ENCODE measurements around the gene SIGLEC11. TPM values are rescaled to one million over a fixed set of nuclear protein-coding genes. Genes with fewer than 3 reads are reported as not detected.

The SIGLEC11 gene
- total RNA-seq, 1 donor from 2014 or later = 0.27 TPM

DNA sequence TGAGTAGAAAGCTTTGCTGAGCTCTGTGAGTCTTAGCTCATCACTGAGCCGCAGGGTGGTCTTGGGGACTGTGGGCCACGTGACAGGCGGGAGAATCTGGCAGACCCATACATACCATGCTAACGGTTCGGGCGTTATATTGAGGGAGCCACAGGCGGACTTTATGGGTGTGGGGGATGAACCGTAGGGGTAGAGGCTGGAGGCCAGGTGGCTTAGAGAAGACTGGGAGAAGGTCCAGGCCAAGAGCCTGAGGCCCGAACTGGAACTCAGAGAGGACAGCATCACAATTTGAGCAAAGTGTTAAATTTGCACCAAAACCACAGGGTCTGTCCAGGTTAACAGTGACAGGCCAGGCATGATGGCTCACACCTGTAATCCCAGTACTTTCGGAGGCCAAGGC, 47.3 kb downstream of the SIGLEC11 start:
- Mint-ChIP-seq H3K4me1 (ENCODE audit: unreplicated experiment) (peaks cover 35% of the 10 kb centered on the region), H3K36me3 (peaks cover 39% of the 10 kb centered on the region), H3K27me3 (no peaks in the 10 kb centered on the region), H3K4me3 (no peak overlapping the region), H3K27ac (peak overlapping the region; percentile 73), H3K9me3 (peaks cover 4% of the 10 kb centered on the region)
- TF ChIP-seq, protein P1, sequence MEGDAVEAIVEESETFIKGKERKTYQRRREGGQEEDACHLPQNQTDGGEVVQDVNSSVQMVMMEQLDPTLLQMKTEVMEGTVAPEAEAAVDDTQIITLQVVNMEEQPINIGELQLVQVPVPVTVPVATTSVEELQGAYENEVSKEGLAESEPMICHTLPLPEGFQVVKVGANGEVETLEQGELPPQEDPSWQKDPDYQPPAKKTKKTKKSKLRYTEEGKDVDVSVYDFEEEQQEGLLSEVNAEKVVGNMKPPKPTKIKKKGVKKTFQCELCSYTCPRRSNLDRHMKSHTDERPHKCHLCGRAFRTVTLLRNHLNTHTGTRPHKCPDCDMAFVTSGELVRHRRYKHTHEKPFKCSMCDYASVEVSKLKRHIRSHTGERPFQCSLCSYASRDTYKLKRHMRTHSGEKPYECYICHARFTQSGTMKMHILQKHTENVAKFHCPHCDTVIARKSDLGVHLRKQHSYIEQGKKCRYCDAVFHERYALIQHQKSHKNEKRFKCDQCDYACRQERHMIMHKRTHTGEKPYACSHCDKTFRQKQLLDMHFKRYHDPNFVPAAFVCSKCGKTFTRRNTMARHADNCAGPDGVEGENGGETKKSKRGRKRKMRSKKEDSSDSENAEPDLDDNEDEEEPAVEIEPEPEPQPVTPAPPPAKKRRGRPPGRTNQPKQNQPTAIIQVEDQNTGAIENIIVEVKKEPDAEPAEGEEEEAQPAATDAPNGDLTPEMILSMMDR (conservative IDR thresholded peaks at IDR 0.05) = no peak
- DNase-seq (ENCODE audit: extremely low spot score, unreplicated experiment) = no peak

DNA sequence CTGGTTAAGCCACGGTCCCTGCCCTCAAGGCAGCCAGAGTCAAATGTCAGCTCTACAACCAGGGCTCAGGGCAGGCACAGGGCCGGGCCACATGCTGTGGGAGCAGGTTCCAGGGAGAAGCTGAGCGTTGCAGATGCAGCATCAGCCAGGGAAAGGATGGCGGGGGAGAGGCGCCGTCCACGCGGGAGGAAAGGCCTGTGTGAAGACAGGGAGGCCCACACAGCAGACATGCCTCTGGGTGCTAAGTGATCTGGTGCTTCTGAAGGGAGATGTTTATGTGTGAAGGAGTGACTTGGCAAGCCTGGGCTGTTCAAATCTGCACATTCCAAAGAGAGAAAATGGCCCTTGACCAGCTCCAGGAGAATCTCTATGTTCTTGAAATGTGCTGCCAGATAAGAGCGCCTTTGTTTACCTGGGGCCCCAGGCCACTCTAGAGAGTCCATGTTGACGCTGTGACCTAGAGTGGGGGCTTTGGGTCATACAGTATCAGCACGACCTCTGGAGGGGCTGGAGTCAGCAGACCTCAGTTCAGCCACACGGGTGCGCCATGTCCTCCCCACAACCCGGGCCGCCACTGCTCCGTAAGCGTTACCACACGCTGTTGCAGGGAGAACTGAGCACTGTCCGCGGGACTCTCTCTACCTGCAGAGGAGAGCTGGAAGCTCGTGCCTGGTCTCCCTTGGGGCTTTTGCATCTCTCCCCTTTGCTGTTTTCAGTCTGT, 47.8 kb downstream of the SIGLEC11 start:
- Mint-ChIP-seq H3K27me3 (no peaks in the 10 kb centered on the region), H3K27ac (peak overlapping the region; percentile 73), H3K9me3 (peaks cover 4% of the 10 kb centered on the region), H3K4me3 (no peak overlapping the region), H3K36me3 (peaks cover 39% of the 10 kb centered on the region), H3K4me1 (ENCODE audit: unreplicated experiment) (peaks cover 35% of the 10 kb centered on the region)
- DNase-seq (ENCODE audit: extremely low spot score, unreplicated experiment) = no peak
- TF ChIP-seq, protein P1 (conservative IDR thresholded peaks at IDR 0.05) = peak; percentile 21

DNA sequence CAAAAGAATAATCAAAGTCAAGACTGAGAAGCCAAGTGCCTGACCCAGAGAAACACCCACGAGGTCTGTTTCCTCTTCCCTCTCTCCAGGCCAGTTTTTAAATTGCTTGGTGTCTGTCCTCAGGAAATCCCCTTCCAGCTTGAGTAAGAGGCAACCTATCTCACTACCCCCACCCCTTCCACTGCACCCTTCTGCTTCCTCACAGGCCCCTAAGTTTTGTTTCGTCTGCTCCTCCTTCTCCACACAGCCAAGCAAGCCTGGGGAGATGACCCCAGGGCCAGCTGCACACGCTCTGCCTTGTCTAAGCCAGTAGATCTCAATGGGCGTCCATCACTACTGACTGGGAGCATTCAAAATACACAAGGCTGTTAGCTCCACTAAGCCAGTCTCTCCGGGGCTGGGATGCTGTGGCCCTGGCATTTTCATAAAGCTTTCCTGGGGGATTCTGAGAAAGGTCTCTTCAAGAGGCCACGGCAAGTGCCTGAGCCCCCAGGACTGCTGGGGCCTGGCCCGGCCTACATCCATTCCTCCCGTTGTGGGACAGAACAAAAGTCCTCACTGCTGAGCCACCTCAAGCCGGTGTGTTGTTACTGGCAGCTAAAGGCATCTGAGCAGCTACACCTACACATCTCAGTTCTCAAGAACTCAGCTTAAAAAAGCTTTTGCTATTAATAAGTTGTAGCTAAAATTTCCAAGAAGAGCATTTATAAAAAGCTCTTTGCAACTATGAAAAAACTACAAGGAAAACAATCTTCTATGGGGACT, 49.4 kb downstream of the SIGLEC11 start:
- H3K36me3 Mint-ChIP-seq = peaks cover 35% of the 10 kb centered on the region
- H3K9me3 Mint-ChIP-seq = peaks cover 4% of the 10 kb centered on the region
- H3K27me3 Mint-ChIP-seq = no peaks in the 10 kb centered on the region
- DNase-seq (ENCODE audit: extremely low spot score, unreplicated experiment) = no peak
- TF ChIP-seq, protein P1 (conservative IDR thresholded peaks at IDR 0.05) = no peak
- H3K27ac Mint-ChIP-seq = peak overlapping the region; percentile 17
- H3K4me1 Mint-ChIP-seq (ENCODE audit: unreplicated experiment) = peaks cover 27% of the 10 kb centered on the region
- no peak overlapping the region for H3K4me3 Mint-ChIP-seq

DNA sequence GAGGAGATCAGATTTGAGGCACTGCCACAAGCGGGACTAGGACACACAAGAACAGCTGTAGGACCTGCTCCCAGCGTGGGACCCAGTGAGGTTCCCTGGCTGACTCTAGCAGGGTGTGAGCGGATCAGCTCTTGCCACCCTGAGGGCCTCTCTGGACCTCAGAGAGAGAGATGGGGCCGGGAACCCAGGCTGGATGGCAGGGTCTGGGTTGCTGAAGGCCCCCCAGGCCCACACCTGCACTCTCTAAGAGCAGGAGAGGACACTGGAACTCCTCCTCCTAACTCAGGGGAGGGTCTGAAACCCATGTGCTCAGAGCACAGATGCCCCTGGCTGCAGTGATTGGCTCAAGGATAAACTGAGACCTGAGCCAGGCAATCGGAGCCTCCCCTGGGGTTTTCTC, 50.8 kb downstream of the SIGLEC11 start:
- Mint-ChIP-seq H3K27ac (no peak overlapping the region), H3K27me3 (no peaks in the 10 kb centered on the region), H3K9me3 (peaks cover under 1% of the 10 kb centered on the region), H3K36me3 (peaks cover 30% of the 10 kb centered on the region), H3K4me1 (ENCODE audit: unreplicated experiment) (peaks cover 22% of the 10 kb centered on the region), H3K4me3 (no peak overlapping the region)
- TF ChIP-seq, protein P1 (conservative IDR thresholded peaks at IDR 0.05) = no peak
- no peak for DNase-seq (ENCODE audit: extremely low spot score, unreplicated experiment)

DNA sequence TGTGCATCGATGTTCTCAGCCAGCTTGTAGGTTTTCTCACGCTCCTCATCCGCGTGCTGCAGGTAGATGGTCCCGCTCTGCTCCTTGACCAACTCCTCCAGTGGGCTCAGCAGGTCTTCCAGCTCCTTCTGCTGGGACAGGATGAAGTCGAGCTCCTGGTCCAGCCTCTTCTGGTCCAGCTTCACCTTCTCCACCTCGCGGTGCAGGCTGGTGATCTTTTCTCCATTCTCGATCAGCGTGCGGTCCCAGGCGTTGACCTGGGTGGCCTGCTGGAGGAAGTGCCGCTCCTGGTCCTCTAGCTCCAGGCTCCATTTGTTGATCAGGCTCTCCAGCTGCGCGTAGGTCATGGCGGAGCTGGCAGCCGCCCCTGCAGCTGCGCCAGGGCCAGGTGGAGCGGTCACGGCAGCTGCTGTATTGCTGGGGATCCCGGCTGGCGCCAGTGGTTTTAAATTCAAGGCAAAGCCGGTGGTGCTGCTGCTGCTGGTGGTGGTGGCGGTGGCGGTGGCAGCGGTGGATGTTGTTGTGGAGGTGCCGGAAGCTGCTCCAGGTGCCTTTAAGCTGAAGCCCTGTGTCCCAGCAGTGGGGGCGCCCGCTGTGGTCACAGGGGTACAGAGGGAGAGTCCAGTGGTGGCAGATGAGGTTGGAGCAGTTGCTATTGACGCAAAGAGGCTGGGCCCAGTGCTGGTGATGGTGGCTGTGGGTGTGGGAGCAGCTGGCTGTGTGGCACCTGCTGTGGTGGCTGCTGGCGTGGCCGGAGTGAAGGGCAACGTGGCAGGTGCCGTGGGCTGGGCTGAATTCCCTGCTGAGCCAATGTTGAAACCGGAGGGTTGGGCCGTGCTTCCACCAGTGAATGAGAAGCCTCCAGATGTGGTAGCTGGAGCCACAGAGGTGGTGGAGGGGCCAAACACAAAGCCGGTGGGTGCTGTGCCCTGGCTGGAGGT, 52.2 kb downstream of the SIGLEC11 start:
- no peak for DNase-seq (ENCODE audit: extremely low spot score, unreplicated experiment)
- TF ChIP-seq, protein P1 (conservative IDR thresholded peaks at IDR 0.05) = no peak
- no peaks in the 10 kb centered on the region for H3K27me3 Mint-ChIP-seq
- H3K27ac Mint-ChIP-seq = no peak overlapping the region
- no peak overlapping the region for H3K4me3 Mint-ChIP-seq
- H3K9me3 Mint-ChIP-seq = no peaks in the 10 kb centered on the region
- peaks cover 22% of the 10 kb centered on the region for H3K4me1 Mint-ChIP-seq (ENCODE audit: unreplicated experiment)
- H3K36me3 Mint-ChIP-seq = peaks cover 24% of the 10 kb centered on the region

Measured in type B pancreatic cell (in vitro differentiated cells).